Spinal cord (tissue), 10 donors: Measurements from ENCODE around the gene RHOA. TPM values are rescaled to one million over a fixed set of nuclear protein-coding genes. Genes with fewer than 3 reads are reported as not detected.
"Not testable (repeated sequence)": the region's sequence is repeated elsewhere in the genome, so short reads cannot be mapped to it uniquely, and the experiment has no call there.

Source experiments
- DNase-seq, 6 donors: peaks; one replicate each; pipeline versions ENCODE4 v3.0.0 to v3.0.0-alpha.2; 2013 to 2015; ENCODE audit warnings: low spot score in 6 of 6, low read depth in 4 of 6
- H3K27ac ChIP-seq: one replicate; pipeline ENCODE4 v1.5.1; 2013; ENCODE audit warnings: low read depth, low read length, control low read depth
- H3K27me3 ChIP-seq: one replicate; pipeline ENCODE4 v1.6.1; 2013; ENCODE audit warnings: low read length; ENCODE audit not compliant: control insufficient read depth, insufficient read depth
- H3K36me3 ChIP-seq: one replicate; pipeline ENCODE4 v1.6.1; 2013; ENCODE audit warnings: low read length; ENCODE audit not compliant: control insufficient read depth, insufficient read depth
- H3K4me1 ChIP-seq: one replicate; pipeline ENCODE4 v1.6.1; 2013; ENCODE audit warnings: low read length; ENCODE audit not compliant: control insufficient read depth, insufficient read depth
- H3K4me3 ChIP-seq: one replicate; pipeline ENCODE4 v1.5.1; 2013; ENCODE audit warnings: low read depth, low read length, control low read depth
- H3K9me3 ChIP-seq: one replicate; pipeline ENCODE4 v1.6.1; 2013; ENCODE audit warnings: low read length; ENCODE audit not compliant: control insufficient read depth, insufficient read depth
- WGBS: methylation state at CpG from one replicate; pipeline ENCODE4 v1.1.5; 2013; ENCODE audit warnings: missing lambda C conversion rate; ENCODE audit not compliant: insufficient coverage; 5-methylcytosine and 5-hydroxymethylcytosine counted together
- polyA plus RNA-seq, 2 donors: library from polyadenylated mRNA; unstranded; fragments of 120-200 nt; gene quantifications; one replicate each; pipeline ENCODE4 v1.2.1, GENCODE V29; 2013; ENCODE audit not compliant: insufficient read length in 2 of 2
- total RNA-seq, 2 donors: library from RNA; depleted of rRNA in 1 of 2; stranded (reverse); fragments of 120-200 nt in 1 of 2; fragments of >200 nt in 1 of 2; gene quantifications; one replicate each; pipeline versions ENCODE4 v1.2.3 to v1.2.4, GENCODE V29; 2013 to 2014
- donor health status: healthy.

Gene RHOA
- total and polyA plus RNA-seq, 4 donors, result 286 to 442 (median 382) TPM

GRCh38 chr3:49413338-49413734, 1.6 kb upstream of the RHOA start:
- no peaks in the 10 kb centered on the region for H3K27me3 ChIP-seq
- 82% methylated on average over 6 of the region's 6 CpGs for WGBS
- peak overlapping the region; percentile 12 for H3K27ac ChIP-seq
- no peak for DNase-seq
- H3K9me3 ChIP-seq, result no peaks in the 10 kb centered on the region
- H3K36me3 ChIP-seq, result peaks cover 24% of the 10 kb centered on the region
- H3K4me3 ChIP-seq, result peak overlapping the region; percentile 83
- peaks cover 25% of the 10 kb centered on the region for H3K4me1 ChIP-seq

GRCh38 chr3:49412632-49413337, 1.0 kb upstream of the RHOA start:
- Histone ChIP-seq H3K36me3 (peaks cover 23% of the 10 kb centered on the region), H3K27ac (peak overlapping the region; percentile 92), H3K27me3 (no peaks in the 10 kb centered on the region), H3K4me3 (peak overlapping the region; percentile 83), H3K9me3 (no peaks in the 10 kb centered on the region), H3K4me1 (peaks cover 25% of the 10 kb centered on the region)
- no peak for DNase-seq
- WGBS, result 45% methylated on average over 16 of the region's 16 CpGs

GRCh38 chr3:49411535-49411967, 225 bp downstream of the RHOA start:
- Histone ChIP-seq H3K9me3 (no peaks in the 10 kb centered on the region), H3K27me3 (no peaks in the 10 kb centered on the region), H3K36me3 (peaks cover 12% of the 10 kb centered on the region), H3K4me3 (peak overlapping the region; percentile 69), H3K27ac (peak overlapping the region; percentile 92), H3K4me1 (peaks cover 25% of the 10 kb centered on the region)
- under 1% methylated on average over 59 of the region's 59 CpGs for WGBS
- DNase-seq, result peak in 1 of 6 donors; percentile 59

- under 1% methylated on average over 17 of the region's 33 CpGs for WGBS
- no peaks in the 10 kb centered on the region for H3K27me3 ChIP-seq
- peak overlapping the region; percentile 50 for H3K27ac ChIP-seq
- H3K9me3 ChIP-seq, result no peaks in the 10 kb centered on the region
- peak overlapping the region; percentile 69 for H3K4me3 ChIP-seq
- H3K4me1 ChIP-seq, result peaks cover 25% of the 10 kb centered on the region
- peak in 1 of 6 donors; percentile 30 for DNase-seq
- peaks cover 11% of the 10 kb centered on the region for H3K36me3 ChIP-seq
These were observed 786 bp downstream of the RHOA start for GRCh38 chr3:49410846-49411534.

GRCh38 chr3:49410066-49410845, 1.5 kb downstream of the RHOA start:
- Histone ChIP-seq H3K36me3 (peaks cover 5% of the 10 kb centered on the region), H3K4me1 (peaks cover 25% of the 10 kb centered on the region), H3K27ac (peak overlapping the region; percentile 50), H3K9me3 (no peaks in the 10 kb centered on the region), H3K27me3 (no peaks in the 10 kb centered on the region), H3K4me3 (peak overlapping the region; percentile 69)
- no peak for DNase-seq
- no CpG with 5 or more reads among the region's 4 CpGs for WGBS

- H3K27ac ChIP-seq, result no peak overlapping the region
- H3K27me3 ChIP-seq, result no peaks in the 10 kb centered on the region
- H3K4me3 ChIP-seq, result no peak overlapping the region
- 85% methylated on average over 2 of the region's 17 CpGs for WGBS
- no peak for DNase-seq
- H3K36me3 ChIP-seq, result no peaks in the 10 kb centered on the region
- no peaks in the 10 kb centered on the region for H3K9me3 ChIP-seq
- peaks cover 7% of the 10 kb centered on the region for H3K4me1 ChIP-seq
These were observed 4.9 kb downstream of the RHOA start for GRCh38 chr3:49406571-49407565.

- H3K27me3 ChIP-seq, DNase-seq, H3K4me3 ChIP-seq, H3K36me3 ChIP-seq, H3K9me3 ChIP-seq, H3K4me1 ChIP-seq: not testable (repeated sequence)
- WGBS, result no CpG with 5 or more reads among the region's 9 CpGs
- H3K27ac ChIP-seq, result peak overlapping the region; percentile 7
These were observed 6.2 kb downstream of the RHOA start for GRCh38 chr3:49405570-49405969.

GRCh38 chr3:49403891-49404290, 7.9 kb downstream of the RHOA start:
- WGBS, result 100% methylated on average over 4 of the region's 5 CpGs
- no peaks in the 10 kb centered on the region for H3K9me3 ChIP-seq
- no peaks in the 10 kb centered on the region for H3K27me3 ChIP-seq
- H3K27ac ChIP-seq, result no peak overlapping the region
- H3K4me3 ChIP-seq, result no peak overlapping the region
- H3K4me1 ChIP-seq, result peaks cover 3% of the 10 kb centered on the region
- peaks cover 2% of the 10 kb centered on the region for H3K36me3 ChIP-seq
- no peak for DNase-seq

GRCh38 chr3:49401766-49402165, 10.0 kb downstream of the RHOA start:
- Histone ChIP-seq H3K27ac (no peak overlapping the region), H3K27me3 (no peaks in the 10 kb centered on the region), H3K4me3 (no peak overlapping the region), H3K9me3 (no peaks in the 10 kb centered on the region), H3K36me3 (peaks cover 3% of the 10 kb centered on the region), H3K4me1 (peaks cover 3% of the 10 kb centered on the region)
- DNase-seq, result no peak
- 78% methylated on average over 1 of the region's 2 CpGs for WGBS
